Ramos (cell line): ENCODE data around the gene ELFN1.

ENCODE experiments used
- in situ Hi-C: fragments of 300-500 bp; cut with MboI; formaldehyde crosslinking; loops from one replicate; pipeline ENCODE4 v1.14.3; 2022; ENCODE audit warnings: low sequenced_read_pairs; ENCODE audit not compliant: unreplicated experiment

ELFN1 gene

GRCh38 chr7:1691096-1691495, 21.0 kb downstream of the ELFN1 start:
- in situ Hi-C loops: no loop called here

- in situ Hi-C loops: no loop called here
Measured at GRCh38 chr7:1691601-1692514, 21.8 kb downstream of the ELFN1 start.

GRCh38 chr7:1692515-1693418, 22.7 kb downstream of the ELFN1 start:
- in situ Hi-C loops: no loop called here

- in situ Hi-C loops: no loop called here
Measured at GRCh38 chr7:1693419-1693990, 23.4 kb downstream of the ELFN1 start.

- in situ Hi-C loops: no loop called here
Measured at GRCh38 chr7:1693991-1694524, 24.0 kb downstream of the ELFN1 start.

GRCh38 chr7:1694611-1695511, 24.8 kb downstream of the ELFN1 start:
- in situ Hi-C loops: no loop called here

GRCh38 chr7:1695800-1696454, 25.9 kb downstream of the ELFN1 start:
- in situ Hi-C loops: no loop called here

- in situ Hi-C loops: no loop called here
Measured at GRCh38 chr7:1696671-1697498, 26.8 kb downstream of the ELFN1 start.

GRCh38 chr7:1697499-1698125, 27.5 kb downstream of the ELFN1 start:
- in situ Hi-C loops: no loop called here

GRCh38 chr7:1698201-1698600, 28.1 kb downstream of the ELFN1 start:
- in situ Hi-C loops: no loop called here

- in situ Hi-C loops: no loop called here
Measured at GRCh38 chr7:1698951-1699350, 28.9 kb downstream of the ELFN1 start.

GRCh38 chr7:1700086-1700485, 30.0 kb downstream of the ELFN1 start:
- in situ Hi-C loops: no loop called here

- in situ Hi-C loops: no loop called here
Measured at GRCh38 chr7:1700536-1701333, 30.7 kb downstream of the ELFN1 start.

GRCh38 chr7:1702652-1703051, 32.6 kb downstream of the ELFN1 start:
- in situ Hi-C loops: no loop called here

- in situ Hi-C loops: no loop called here
Measured at GRCh38 chr7:1703441-1703840, 33.4 kb downstream of the ELFN1 start.

GRCh38 chr7:1703871-1704810, 34.1 kb downstream of the ELFN1 start:
- in situ Hi-C loops: no loop called here
